ENCODE measurements around the gene IMPA2.

The IMPA2 gene

DNA sequence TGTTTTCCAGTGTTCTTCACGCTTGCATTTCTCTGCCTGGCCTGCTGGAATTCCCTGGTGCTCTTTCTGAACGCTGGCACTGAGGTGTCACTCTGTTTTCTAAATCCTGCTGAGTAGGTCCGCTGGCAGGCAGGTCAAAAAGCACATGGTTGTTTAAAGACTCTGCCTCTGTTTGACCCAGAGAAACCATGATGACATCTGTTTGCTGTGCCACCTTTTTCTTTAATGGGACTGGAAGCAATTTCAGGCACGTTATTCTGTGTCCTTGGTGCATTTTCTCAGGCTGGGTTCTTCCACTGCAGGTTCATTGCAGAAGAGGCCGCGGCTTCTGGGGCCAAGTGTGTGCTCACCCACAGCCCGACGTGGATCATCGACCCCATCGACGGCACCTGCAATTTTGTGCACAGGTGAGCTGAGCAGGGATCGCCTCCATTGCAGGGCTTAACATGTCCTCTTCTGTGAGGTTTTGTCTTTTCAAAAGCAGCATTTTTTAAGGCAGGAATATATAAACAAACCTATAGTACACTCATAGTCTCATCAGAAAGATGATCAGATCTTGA is 28.4 kb downstream of the IMPA2 start:
- DNase-seq, result no peak

- no peak for DNase-seq
These were observed 29.0 kb downstream of the IMPA2 start for GRCh38 chr18:12010187-12010802.

DNA sequence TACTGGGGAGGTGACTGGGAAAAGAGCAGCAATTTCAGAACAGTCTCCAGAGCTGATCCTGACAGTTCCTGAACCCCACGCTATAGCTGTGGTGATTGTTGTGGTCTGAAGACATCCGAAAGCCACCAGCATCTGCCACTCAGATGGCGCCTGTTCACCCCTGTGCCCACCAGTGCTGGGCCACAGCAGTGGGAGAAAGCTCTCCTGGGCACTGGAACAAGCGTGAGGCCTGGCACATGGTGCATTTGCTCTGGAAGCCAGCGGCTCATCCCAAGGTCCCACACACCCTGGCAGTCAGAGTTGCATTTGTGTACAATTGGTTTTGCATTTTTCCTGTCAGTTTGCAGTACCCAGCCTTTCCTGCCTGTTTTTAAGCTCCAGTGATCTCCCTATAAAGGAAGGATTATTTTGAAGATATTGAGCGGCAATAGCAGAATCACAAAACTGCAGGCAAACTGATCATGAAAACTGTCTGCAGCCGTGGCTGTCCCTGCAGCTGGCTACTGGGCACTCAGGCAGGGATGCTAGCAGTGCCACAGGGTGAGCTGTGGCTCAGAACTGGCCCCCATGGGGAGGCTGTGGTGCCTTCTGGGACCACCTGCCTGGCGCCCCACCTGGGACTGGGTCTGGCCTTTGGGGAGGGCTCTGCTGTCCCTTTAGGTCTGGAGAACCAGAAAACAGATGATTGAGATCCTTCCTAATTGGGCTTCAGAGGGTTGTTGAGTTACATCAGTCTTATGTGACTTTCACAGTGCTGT is 30.1 kb downstream of the IMPA2 start:
- DNase-seq, result no peak

DNA sequence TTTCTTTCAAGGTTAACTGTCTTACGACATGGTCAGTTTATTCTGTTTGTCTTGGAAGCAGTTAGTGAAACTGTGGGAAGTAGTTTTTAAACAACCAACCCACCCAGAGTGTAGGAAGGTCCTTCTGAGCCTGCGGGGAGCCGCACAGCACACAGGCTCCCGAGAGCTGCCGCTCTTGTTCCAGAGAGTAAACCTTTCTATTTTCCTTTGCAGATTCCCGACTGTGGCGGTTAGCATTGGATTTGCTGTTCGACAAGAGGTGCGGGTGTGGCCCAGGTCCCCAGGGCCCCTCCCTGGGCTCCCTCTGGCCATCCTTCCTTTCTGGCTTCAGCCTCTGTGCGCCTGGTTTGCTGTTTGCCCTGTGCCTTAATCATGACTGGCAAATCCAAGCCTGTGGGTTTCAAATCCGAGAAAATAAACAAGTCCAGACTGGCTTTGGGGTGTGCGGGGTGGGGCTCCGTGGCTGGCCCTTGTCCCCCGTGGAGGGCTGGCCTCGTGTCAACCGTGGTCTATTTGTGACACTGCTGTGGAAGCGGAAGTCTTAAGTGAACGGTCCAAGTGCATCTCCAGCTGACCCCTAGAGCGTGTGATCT is 30.7 kb downstream of the IMPA2 start:
- DNase-seq, result no peak

- no peak for DNase-seq
These were observed 31.4 kb downstream of the IMPA2 start for GRCh38 chr18:12012697-12013096.

DNA sequence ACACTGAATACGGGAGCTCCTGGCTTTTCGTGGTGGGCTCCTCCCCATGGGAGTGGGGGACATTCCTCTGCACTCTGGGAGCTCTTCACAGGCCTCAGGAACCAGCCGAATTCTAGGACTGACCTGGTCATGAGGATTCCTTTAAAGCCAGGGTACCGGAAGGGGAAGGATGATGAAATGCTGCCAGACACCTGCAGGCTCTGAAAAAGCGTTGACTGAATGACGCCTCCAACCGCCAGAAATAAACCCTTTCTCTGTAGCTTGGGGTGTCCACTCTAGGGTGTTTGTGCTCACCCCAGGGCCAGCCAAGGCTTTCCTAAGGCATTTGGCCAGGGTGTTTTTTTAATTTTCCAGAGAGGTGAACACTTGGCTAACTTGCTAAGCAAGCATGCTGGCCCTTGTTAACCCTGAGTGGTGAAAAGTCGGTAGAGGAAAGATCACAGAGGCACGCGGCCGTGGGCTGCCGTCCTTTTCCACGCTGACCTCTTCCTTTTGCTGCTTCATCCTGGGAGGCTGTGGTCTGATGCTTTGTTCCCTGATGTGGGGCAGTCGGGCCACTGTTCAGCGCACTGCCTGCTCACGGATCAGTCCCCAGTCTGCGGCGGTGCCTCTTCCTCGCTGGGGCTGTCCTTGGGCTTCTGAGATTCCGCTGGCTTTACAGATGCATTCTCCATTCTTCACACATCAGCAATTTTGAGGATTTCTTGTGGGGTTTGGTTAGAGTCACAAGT is 32.0 kb downstream of the IMPA2 start:
- no peak for DNase-seq

- no peak for DNase-seq
These were observed 32.8 kb downstream of the IMPA2 start for GRCh38 chr18:12014086-12014485.

DNA sequence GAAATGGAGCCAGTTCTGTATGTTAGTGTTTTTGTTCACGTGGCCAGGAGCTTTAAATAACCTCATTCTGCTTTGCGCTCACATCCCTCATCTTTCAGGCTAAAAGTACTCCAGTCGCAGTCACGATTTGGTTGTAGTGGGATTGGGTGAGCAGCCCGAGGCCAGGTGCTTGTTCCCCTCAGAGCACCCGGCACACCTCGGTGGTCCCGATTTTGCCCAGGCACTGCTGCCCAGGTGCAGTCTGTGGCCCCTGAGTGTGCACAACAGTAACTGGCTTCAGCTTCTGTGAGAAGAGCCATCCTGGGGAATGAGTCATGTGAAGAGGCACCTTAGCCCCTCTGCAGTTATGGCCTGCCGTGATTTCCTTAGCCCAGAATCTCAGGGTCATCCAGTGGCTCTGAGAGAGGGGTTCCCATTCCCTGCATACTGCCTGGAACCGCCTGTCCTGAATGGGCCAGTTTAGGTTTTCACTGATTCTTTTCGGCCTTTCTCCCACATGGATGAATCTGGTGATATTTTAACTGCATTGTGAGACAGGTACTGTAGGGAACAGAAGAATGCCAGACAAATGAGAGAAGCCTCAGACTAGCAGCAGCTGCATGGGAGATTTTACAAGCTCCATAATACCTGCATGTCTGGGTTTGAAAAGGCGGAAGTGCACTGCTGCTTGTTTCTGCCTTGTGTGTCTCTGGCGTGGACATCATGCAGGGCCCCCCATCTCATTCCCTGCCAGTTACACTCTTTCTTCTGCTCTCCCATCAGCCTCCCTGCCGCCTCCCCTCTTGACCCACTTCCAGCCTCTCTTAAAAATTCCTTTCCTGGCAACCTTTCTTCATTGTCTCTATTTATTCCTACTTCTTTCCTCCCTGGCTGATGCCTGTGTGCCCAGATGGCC is 33.5 kb downstream of the IMPA2 start:
- no peak for DNase-seq

- peak; percentile 40 for DNase-seq
These were observed 34.2 kb downstream of the IMPA2 start for GRCh38 chr18:12015416-12016062.

DNA sequence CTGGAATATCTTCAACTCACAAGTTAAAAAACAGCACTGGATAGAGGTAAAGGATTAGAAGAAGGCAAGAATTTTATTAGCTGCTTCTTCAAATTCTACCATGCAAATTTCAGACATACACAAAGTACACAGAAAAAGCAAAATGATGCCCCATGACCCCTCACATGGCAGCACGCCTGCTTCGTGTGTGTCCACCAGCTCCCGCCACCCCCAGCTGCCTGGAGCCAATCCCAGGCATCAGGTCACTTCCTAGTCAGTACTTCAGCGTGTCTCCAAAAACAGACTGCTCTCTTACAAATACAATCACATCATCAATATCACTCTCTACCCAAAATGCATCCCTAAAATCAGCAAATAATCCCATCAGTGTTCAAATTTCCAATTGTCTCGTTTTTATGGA is 35.8 kb downstream of the IMPA2 start:
- no peak for DNase-seq

DNA sequence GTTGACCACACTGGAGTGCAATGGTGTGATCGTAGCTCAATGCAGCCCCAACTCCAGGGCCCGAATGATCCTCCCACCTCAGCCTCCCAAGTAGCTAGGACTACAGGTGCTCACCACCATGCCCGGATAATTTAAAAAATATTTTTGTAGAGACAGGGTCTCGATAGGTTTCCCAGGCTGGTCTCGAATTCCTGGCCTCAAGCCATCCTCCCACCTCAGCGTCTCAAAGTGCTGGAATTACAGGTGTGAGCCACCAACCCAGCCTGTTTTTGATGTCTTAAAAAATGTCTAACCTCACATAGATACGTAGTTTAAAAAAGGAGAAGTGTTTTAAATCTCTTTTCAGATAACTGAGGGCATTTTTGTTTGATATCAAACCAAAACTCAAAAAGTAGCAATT is 37.6 kb downstream of the IMPA2 start:
- no peak for DNase-seq

DNA sequence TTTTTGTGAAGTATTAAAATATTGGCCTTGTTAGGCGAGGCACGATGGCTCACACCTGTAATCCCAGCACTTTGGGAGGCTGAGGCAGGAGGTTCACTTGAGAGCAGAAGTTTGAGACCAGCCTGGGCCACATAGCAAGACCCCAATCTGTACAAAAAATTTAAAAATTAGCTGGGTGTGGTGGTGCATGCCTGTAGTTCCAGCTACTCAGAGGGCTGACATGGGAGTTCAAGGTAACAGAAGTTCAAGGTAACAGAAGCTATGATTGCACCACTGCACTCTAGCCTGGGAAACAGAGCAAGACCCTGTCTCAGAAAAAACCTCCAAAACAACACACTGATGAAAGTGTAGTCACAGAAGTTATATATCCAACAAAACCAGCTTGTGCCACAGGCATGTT is 39.8 kb downstream of the IMPA2 start:
- DNase-seq, result no peak

DNA sequence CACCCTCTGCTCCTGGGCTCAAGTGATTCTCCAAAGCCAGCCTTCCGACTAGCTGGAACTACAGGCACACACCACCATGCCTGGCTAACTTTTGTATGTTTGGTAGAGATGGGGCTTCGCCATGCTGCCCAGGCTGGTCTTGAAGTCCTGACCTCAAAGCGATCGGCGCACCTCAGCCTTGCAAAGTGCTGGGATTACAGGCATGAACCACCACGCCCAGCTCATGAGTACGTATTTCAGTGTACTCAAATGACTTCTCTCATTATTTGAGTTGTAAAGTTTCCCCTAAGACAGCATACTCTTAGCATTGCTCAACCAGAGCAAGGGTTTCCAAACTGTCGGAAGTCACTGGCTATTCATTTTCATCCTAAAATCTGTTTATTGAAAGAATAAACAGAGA is 40.3 kb downstream of the IMPA2 start:
- DNase-seq, result no peak

- no peak for DNase-seq
These were observed 42.1 kb downstream of the IMPA2 start for GRCh38 chr18:12023375-12023774.

GRCh38 chr18:12026562-12026961 is 45.3 kb downstream of the IMPA2 start:
- DNase-seq, result no peak

DNA sequence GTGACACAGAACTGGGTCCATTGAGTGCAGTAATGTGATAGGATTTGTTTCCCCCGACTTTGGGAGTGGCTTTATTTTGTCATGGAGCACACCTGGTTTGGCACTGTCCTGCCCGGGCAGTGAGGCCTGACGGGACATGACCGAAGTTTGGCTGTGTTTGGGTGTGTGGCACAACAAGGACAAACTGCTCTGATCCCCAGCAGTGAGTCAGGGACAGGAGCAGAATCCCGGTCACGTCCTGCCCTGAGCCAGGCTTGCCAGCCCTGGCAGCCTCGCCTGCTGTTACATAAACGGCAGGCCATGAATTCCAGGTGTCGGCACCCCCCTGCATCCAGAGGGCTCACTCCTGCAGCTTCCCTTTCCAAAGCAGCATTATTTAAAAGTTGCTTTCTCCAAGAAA is 45.7 kb downstream of the IMPA2 start:
- no peak for DNase-seq

- no peak for DNase-seq
These were observed 46.2 kb downstream of the IMPA2 start for GRCh38 chr18:12027480-12027879.

DNA sequence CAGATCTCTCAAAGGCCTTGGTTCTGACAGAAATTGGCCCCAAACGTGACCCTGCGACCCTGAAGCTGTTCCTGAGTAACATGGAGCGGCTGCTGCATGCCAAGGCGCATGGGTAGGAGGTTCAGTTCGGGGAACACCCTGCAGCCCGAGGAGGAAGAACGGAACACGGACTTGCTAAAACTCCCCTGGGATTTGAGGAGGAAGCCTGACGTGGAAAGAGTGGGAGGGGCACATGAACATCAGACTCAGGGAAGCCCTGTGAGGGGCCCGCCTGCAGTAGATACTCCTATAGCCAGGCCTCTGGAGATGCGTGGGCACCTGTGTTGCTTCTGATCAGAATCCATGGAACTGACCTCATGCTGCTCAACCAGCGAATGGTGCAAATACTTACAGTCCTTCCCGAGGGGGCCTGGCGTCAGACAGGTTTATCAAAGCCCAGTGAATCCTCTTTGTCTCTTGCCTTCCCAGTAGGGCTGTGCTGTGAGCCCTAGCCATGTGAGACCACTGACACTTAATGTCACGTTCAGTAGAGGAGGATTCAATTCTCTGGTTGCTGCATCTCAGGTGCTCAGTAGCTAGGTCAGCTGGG is 46.8 kb downstream of the IMPA2 start:
- no peak for DNase-seq

DNA sequence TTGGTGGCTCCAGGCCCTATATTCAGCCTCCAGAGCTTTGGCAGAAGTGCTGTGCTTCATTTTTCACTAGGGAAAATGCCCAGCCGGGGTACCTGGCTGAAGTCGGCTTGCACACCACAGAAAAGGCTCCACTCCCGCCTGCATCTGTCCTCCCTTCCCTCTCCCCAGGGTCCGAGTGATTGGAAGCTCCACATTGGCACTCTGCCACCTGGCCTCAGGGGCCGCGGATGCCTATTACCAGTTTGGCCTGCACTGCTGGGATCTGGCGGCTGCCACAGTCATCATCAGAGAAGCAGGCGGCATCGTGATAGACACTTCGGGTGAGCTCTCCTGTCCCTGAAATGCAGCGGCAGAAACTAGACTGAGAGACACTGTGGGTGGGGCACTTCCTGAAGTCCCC is 47.4 kb downstream of the IMPA2 start:
- no peak for DNase-seq

DNA sequence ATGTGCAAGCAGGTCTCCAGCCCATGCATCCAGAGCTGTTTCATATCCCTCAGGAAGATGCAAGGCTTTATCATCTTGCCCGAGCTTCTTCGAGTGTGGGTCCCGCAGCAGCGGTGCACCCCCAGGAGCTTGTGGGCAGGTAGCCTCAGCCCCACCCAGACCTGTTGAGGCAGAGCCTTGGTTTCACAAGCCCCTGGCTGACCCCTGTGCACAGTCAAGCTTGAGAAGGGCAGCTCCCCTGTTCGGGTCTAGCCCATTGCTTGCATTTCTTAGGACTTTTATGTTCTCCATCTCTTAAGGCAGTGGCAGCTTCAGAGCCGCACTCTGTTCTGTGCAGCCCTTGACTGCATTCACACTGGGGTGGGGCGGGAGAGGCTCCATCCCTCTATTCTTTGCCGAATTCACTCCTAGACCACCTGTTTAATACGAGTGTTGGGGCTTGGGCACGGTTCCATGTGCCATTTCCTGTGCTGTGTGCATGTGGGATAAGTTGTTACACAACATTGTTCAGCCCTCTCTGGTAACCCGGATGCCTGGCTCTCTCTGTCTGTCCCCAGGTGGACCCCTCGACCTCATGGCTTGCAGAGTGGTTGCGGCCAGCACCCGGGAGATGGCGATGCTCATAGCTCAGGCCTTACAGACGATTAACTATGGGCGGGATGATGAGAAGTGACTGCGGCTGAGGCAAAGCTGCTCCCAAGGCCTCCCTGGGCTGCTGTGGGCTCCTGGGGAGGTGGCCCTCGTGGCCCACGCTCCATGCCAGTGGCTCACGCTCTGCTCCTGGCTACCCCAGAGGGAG is 48.7 kb downstream of the IMPA2 start:
- no peak for DNase-seq

- no peak for DNase-seq
These were observed 49.4 kb downstream of the IMPA2 start for GRCh38 chr18:12030670-12031069.

Data from GOT3 (cell line).